Measurements from ENCODE around the gene PDE4B.

Gene PDE4B

GRCh38 chr1:66140072-66140471 lies 347.4 kb downstream of the PDE4B start:
- peak; percentile 27 for DNase-seq (ENCODE audit: low read depth)
- no peak for TF ChIP-seq CTCF (IDR thresholded peaks at IDR 0.05; ENCODE audit: control insufficient read depth, extremely low read depth, insufficient read depth)

GRCh38 chr1:66143651-66144050 lies 351.0 kb downstream of the PDE4B start:
- no peak overlapping the region for H3K4me3 ChIP-seq (ENCODE audit: low read depth, low read length)
- no peak for TF ChIP-seq CTCF (IDR thresholded peaks at IDR 0.05; ENCODE audit: control insufficient read depth, extremely low read depth, insufficient read depth)
- no peak for DNase-seq (ENCODE audit: low read depth)

More at GRCh38 chr1:66140072-66140471, 347.4 kb downstream of the PDE4B start:
- no peak overlapping the region for H3K4me3 ChIP-seq (ENCODE audit: low read depth, low read length)

DNA sequence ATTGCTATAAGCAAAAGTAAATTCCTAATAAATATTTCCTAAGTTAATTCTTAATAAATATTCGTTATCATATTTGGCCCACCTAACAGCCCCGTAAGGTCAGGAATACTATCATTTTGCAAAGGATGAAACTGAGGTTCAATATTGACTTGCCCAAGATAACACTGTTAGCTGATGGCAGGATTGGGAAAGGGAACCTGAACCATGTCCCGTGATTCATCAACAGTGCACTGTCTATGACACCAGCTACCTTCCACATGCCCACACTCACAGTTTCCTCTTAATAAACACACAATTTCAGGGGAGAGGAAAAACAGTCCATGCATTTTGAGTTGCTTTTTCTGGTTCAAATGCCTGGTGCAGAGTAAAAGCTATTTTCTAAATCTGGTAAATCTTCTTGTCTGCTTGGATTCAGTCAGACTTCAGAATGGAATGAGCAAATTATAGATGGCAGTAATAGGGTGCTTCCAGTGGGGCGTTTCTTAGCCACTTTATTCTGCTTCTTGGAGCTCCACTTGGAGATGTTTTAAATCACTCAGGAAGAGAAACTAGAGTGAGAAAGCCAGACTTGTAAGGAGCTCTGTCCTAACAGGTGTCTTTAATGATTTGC lies 354.6 kb downstream of the PDE4B start:
- no peak for DNase-seq (ENCODE audit: low read depth)
- H3K4me3 ChIP-seq (ENCODE audit: low read depth, low read length) = no peak overlapping the region
- TF ChIP-seq CTCF (IDR thresholded peaks at IDR 0.05; ENCODE audit: control insufficient read depth, extremely low read depth, insufficient read depth) = no peak

DNA sequence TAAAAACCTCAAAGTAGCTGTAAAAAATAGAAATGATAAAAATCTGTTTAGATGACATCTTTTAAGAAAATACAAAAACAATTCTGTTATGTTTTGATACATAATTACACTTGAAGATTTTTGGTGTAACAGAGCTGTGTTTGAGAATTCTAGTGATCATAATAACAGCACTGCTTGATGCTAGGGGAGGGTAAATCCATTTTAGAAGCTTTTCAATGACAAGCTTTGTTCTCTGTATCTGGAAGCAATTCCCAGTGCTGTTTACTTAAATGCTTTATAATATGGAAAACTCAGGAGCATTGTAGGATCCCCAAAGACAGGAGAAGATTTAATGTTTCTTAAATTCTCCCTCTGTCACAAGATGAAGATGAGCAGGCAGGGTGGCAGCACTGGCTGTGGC lies 359.3 kb downstream of the PDE4B start:
- no peak overlapping the region for H3K4me3 ChIP-seq (ENCODE audit: low read depth, low read length)
- DNase-seq (ENCODE audit: low read depth) = no peak
- no peak for TF ChIP-seq CTCF (IDR thresholded peaks at IDR 0.05; ENCODE audit: control insufficient read depth, extremely low read depth, insufficient read depth)

DNA sequence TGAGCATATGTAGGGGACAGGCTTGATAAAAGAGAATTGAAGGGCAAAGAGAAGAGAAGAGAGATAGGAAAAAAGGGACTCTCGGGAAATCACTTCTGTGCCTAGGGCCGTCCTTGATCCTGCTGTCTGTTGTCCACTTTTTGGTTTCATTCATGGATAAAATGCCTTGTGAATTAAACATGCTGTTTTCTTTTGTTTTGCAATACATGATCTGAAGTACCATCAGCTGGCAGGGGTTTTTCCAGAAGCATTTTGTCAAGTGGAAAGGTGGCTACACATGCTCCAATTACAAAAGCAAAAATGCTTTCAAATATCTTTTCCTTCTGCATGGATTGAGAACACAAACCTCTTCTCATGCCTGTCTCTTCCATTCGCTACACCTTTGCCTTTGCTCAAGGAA lies 361.7 kb downstream of the PDE4B start:
- no peak overlapping the region for H3K4me3 ChIP-seq (ENCODE audit: low read depth, low read length)
- DNase-seq (ENCODE audit: low read depth) = no peak
- TF ChIP-seq CTCF (IDR thresholded peaks at IDR 0.05; ENCODE audit: control insufficient read depth, extremely low read depth, insufficient read depth) = no peak

GRCh38 chr1:66156144-66156543 lies 363.4 kb downstream of the PDE4B start:
- TF ChIP-seq CTCF (IDR thresholded peaks at IDR 0.05; ENCODE audit: control insufficient read depth, extremely low read depth, insufficient read depth) = no peak
- H3K4me3 ChIP-seq (ENCODE audit: low read depth, low read length) = no peak overlapping the region
- no peak for DNase-seq (ENCODE audit: low read depth)

DNA sequence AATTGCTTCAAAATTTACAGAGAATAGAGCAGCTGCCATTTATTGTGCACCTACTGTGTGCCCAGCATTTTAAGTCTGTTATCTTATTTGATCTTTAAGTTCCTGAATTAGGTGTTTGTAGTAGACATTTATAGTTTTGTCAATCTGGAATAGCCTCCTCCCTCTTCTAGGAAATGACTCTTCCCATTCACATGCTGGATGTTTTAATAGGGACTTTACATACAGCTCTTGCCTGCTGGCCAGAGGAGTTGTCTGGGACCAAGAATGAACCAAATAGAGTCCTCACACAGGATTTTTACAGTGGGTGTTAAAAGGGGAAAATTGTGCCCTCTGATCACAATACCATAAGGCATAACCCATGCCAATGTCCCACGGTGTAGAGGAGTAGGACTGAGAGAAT lies 367.1 kb downstream of the PDE4B start:
- no peak for DNase-seq (ENCODE audit: low read depth)
- TF ChIP-seq CTCF (IDR thresholded peaks at IDR 0.05; ENCODE audit: control insufficient read depth, extremely low read depth, insufficient read depth) = no peak
- H3K4me3 ChIP-seq (ENCODE audit: low read depth, low read length) = no peak overlapping the region

All from LNCaP clone FGC (cell line).